WTC11 (cell line): ENCODE data around the gene SLA2.

Source experiments
- FOXP4 ChIP-seq: sonication (generic); formaldehyde crosslinking; IDR thresholded peaks from 2 replicates; pipeline ENCODE4 v1.8.0; 2022; ENCODE audit warnings: mild to moderate bottlenecking, missing genetic modification reagents
- NR2C2 ChIP-seq: sonication (generic); formaldehyde crosslinking; IDR thresholded peaks from 2 replicates; pipeline ENCODE4 v1.8.0; 2022; ENCODE audit warnings: mild to moderate bottlenecking, missing genetic modification reagents
- TCF7 ChIP-seq: sonication (generic); formaldehyde crosslinking; IDR thresholded peaks from 2 replicates; pipeline ENCODE4 v1.8.0; 2022; ENCODE audit warnings: mild to moderate bottlenecking, low read depth, missing genetic modification reagents, moderate library complexity

DNA sequence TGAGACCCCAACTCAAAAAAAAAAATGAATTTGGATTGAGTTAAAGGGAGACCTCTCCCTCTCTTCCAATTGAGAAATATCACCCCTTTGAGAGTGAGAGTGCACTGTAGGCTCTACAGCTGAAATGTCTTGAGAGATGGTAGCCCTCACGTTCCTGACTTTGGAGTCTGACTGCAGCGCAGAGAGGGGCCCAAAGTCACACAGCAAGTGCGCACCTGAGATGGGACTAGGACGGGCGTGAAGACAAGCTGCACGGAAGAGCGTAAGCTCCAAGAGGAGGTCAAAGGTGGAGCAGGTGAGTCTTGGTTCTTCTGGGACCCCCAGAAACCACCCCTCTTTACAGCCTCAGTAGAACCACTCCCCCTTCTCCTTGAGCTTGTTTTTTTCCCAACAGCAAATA lies 643 bp downstream of the SLA2 start:
- no peak for TF ChIP-seq TCF7 (CRISPR knock-in tag)
- no peak for TF ChIP-seq NR2C2 (CRISPR knock-in tag)
- no peak for TF ChIP-seq FOXP4
